H9 (cell line): Measurements from ENCODE around the gene SPTBN1. TPM values are rescaled to one million over a fixed set of nuclear protein-coding genes. Genes with fewer than 3 reads are reported as not detected.

Source experiments
- DNase-seq: peaks from one replicate; pipeline ENCODE4 v3.0.0-alpha.2; 2017
- H2AFZ ChIP-seq: one replicate; pipeline ENCODE4 v1.6.1; 2013; ENCODE audit warnings: mild to moderate bottlenecking, low read length, control low read depth, moderate library complexity
- H2AK5ac ChIP-seq: 2 replicates; pipeline ENCODE4 v1.6.1; 2013; ENCODE audit warnings: low read length, control low read depth, mixed read lengths; ENCODE audit not compliant: insufficient read length
- H2BK120ac ChIP-seq: one replicate; pipeline ENCODE4 v1.6.1; 2013; ENCODE audit warnings: low read depth, mild to moderate bottlenecking, low read length, control low read depth, inconsistent platforms; ENCODE audit not compliant: poor library complexity, severe bottlenecking
- H2BK12ac ChIP-seq: 2 replicates; pipeline ENCODE4 v1.6.1; 2013; ENCODE audit warnings: low read length, control low read depth, mixed read lengths, low read depth; ENCODE audit not compliant: insufficient read length
- H2BK15ac ChIP-seq: 2 replicates; pipeline ENCODE4 v1.6.1; 2013; ENCODE audit warnings: low read depth, low read length, control low read depth
- H2BK20ac ChIP-seq: one replicate; pipeline ENCODE4 v1.6.1; 2013; ENCODE audit warnings: low read depth, mild to moderate bottlenecking, low read length, control low read depth, inconsistent platforms; ENCODE audit not compliant: poor library complexity, severe bottlenecking
- H2BK5ac ChIP-seq: 2 replicates; pipeline ENCODE4 v1.6.1; 2013; ENCODE audit warnings: low read length, control low read depth, mixed read lengths; ENCODE audit not compliant: insufficient read length
- H3K14ac ChIP-seq: 2 replicates; pipeline ENCODE4 v1.6.1; 2013; ENCODE audit warnings: low read length, control low read depth; ENCODE audit not compliant: insufficient read depth
- H3K18ac ChIP-seq: 2 replicates; pipeline ENCODE4 v1.6.1; 2013; ENCODE audit warnings: low read depth, mild to moderate bottlenecking, mixed read lengths, low read length, control low read depth; ENCODE audit not compliant: insufficient read length
- H3K23ac ChIP-seq: 2 replicates; pipeline ENCODE4 v1.6.1; 2013; ENCODE audit warnings: low read length, control low read depth, mixed read lengths, low read depth; ENCODE audit not compliant: insufficient read length
- H3K23me2 ChIP-seq: 2 replicates; pipeline ENCODE4 v1.6.1; 2013; ENCODE audit warnings: low read depth, mild to moderate bottlenecking, mixed read lengths, low read length, control low read depth; ENCODE audit not compliant: insufficient read length, poor library complexity, severe bottlenecking
- H3K27ac ChIP-seq: 2 replicates; pipeline ENCODE4 v1.5.1; 2013; ENCODE audit warnings: low read length, control low read depth, mixed read lengths, low read depth; ENCODE audit not compliant: insufficient read length
- H3K27me3 ChIP-seq: 2 replicates; pipeline ENCODE4 v1.6.1; 2013; ENCODE audit warnings: low read length, control low read depth, inconsistent platforms; ENCODE audit not compliant: insufficient read depth
- H3K4ac ChIP-seq: 2 replicates; pipeline ENCODE4 v1.6.1; 2013; ENCODE audit warnings: low read depth, mild to moderate bottlenecking, control low read depth, inconsistent platforms, low read length, moderate library complexity
- H3K4me1 ChIP-seq: 2 replicates; pipeline ENCODE4 v1.6.1; 2013; ENCODE audit warnings: low read length, control low read depth, inconsistent platforms; ENCODE audit not compliant: insufficient read depth
- H3K4me2 ChIP-seq: 2 replicates; pipeline ENCODE4 v1.6.1; 2013; ENCODE audit warnings: low read length, control low read depth, mixed read lengths; ENCODE audit not compliant: insufficient read length, insufficient read depth
- H3K56ac ChIP-seq: 2 replicates; pipeline ENCODE4 v1.6.1; 2013; ENCODE audit warnings: low read depth, mild to moderate bottlenecking, mixed read lengths, low read length, control low read depth; ENCODE audit not compliant: insufficient read length
- H3K79me1 ChIP-seq: 2 replicates; pipeline ENCODE4 v1.6.1; 2013; ENCODE audit warnings: low read depth, mild to moderate bottlenecking, moderate library complexity, low read length, control low read depth, inconsistent platforms; ENCODE audit not compliant: insufficient read depth, poor library complexity, severe bottlenecking
- H3K79me2 ChIP-seq: 2 replicates; pipeline ENCODE4 v1.6.1; 2013; ENCODE audit warnings: low read length, control low read depth, inconsistent platforms; ENCODE audit not compliant: insufficient read depth
- H3K9ac ChIP-seq: 2 replicates; pipeline ENCODE4 v1.6.1; 2013; ENCODE audit warnings: low read length, control low read depth, mixed read lengths; ENCODE audit not compliant: insufficient read length; ENCODE audit errors: extremely low read depth
- H3K9me3 ChIP-seq: one replicate; pipeline ENCODE4 v1.6.1; 2013; ENCODE audit warnings: low read depth, low read length, inconsistent platforms; ENCODE audit not compliant: control insufficient read depth
- H3T11ph ChIP-seq: one replicate; pipeline ENCODE4 v1.6.1; 2013; ENCODE audit warnings: mild to moderate bottlenecking, low read length, control low read depth, inconsistent platforms
- H4K20me1 ChIP-seq: one replicate; pipeline ENCODE4 v1.6.1; 2013; ENCODE audit not compliant: control insufficient read depth, insufficient read length, insufficient read depth
- H4K5ac ChIP-seq: 2 replicates; pipeline ENCODE4 v1.6.1; 2013; ENCODE audit warnings: low read depth, mild to moderate bottlenecking, mixed read lengths, low read length, control low read depth; ENCODE audit not compliant: insufficient read length
- H4K8ac ChIP-seq: replicated peaks from 2 replicates; pipeline ENCODE4 v1.6.1; 2013; ENCODE audit warnings: low read length, control low read depth, mixed read lengths, low read depth; ENCODE audit not compliant: insufficient read length
- H4K91ac ChIP-seq: 2 replicates; pipeline ENCODE4 v1.6.1; 2013; ENCODE audit warnings: low read depth, mild to moderate bottlenecking, moderate library complexity, mixed read lengths, low read length, control low read depth; ENCODE audit not compliant: insufficient read length
- H3K27ac Mint-ChIP-seq, 3 experiments: 2 replicates in 2 of 3; 3 replicates in 1 of 3; pipeline ENCODE4 v1.8.0; 2020 to 2021; ENCODE audit warnings: mixed read lengths in 3 of 3, mild to moderate bottlenecking in 1 of 3, moderate library complexity in 1 of 3
- H3K27me3 Mint-ChIP-seq: 2 replicates; pipeline ENCODE4 v1.8.0; 2021; ENCODE audit warnings: low read depth, mild to moderate bottlenecking, moderate library complexity, mixed read lengths
- H3K36me3 Mint-ChIP-seq, 3 experiments: 2 replicates in 2 of 3; 3 replicates in 1 of 3; pipeline ENCODE4 v1.8.0; 2020 to 2021; ENCODE audit warnings: low read depth in 3 of 3, mixed read lengths in 3 of 3; ENCODE audit not compliant: insufficient read depth in 1 of 3
- H3K4me1 Mint-ChIP-seq, 2 experiments: 2 replicates each; pipeline ENCODE4 v1.8.0; 2020; ENCODE audit warnings: mixed read lengths in 2 of 2
- H3K4me3 Mint-ChIP-seq, 2 experiments: 2 replicates in 1 of 2; 3 replicates in 1 of 2; pipeline ENCODE4 v1.8.0; 2020 to 2021; ENCODE audit warnings: mild to moderate bottlenecking in 2 of 2, mixed read lengths in 2 of 2, moderate library complexity in 1 of 2
- H3K9me3 Mint-ChIP-seq, 2 experiments: 2 replicates in 1 of 2; 3 replicates in 1 of 2; pipeline ENCODE4 v1.8.0; 2020; ENCODE audit warnings: mild to moderate bottlenecking in 2 of 2, mixed read lengths in 2 of 2, moderate library complexity in 1 of 2
- CTCF ChIP-seq: fragments of 200-600 bp; sonication (generic); conservative IDR thresholded peaks from 3 replicates; pipeline ENCODE4 v1.8.0; 2021; ENCODE audit warnings: antibody characterized with exemption, mild to moderate bottlenecking
- WGBS: extraction: QIAGEN DNeasy Blood & Tissue Kit; methylation state at CpG from one replicate; pipeline ENCODE4 v1.1.7; 2013; ENCODE audit warnings: missing lambda C conversion rate, low lambda C conversion rate, mixed read lengths; ENCODE audit not compliant: insufficient read length; ENCODE audit errors: extremely low coverage; 5-methylcytosine and 5-hydroxymethylcytosine counted together
- total RNA-seq: library from RNA; stranded (reverse); gene quantifications from 2 replicates; pipeline ENCODE4 v1.2.1, GENCODE V29; 2021

Gene SPTBN1
- total RNA-seq, 1 experiment from 2014 or later = 164 TPM

DNA sequence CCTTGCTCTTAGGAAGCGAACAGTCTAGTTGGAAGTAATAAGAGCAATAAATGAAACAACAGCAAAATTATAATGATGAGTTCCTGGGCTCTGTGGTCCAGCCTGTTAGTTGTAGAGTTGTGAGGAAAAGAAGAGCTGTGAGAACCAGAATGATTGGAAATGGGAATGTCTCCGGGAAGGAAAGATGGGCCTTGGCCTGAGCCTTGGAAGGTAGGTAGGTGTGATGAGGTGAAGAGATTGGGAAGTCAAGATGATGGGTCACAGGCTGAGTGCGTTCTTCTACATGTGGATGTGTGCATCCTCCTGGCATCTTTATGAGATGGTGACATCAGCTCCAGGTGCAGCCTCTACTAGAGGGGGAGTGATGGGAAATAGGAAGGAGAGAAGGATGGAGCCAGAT, 152.1 kb downstream of the SPTBN1 start:
- H3K27ac Mint-ChIP-seq = no peak overlapping the region
- no peak for TF ChIP-seq CTCF
- peaks cover 1% of the 10 kb centered on the region for H4K20me1 ChIP-seq
- H3K4me2 ChIP-seq = no peak overlapping the region
- no peak overlapping the region for H3K14ac ChIP-seq
- no peak overlapping the region for H3K4ac ChIP-seq
- H3K79me2 ChIP-seq = peaks cover 29% of the 10 kb centered on the region
- no peak overlapping the region for H2BK20ac ChIP-seq
- peaks cover 2% of the 10 kb centered on the region for H3K23me2 ChIP-seq
- no peak overlapping the region for H3K4me3 Mint-ChIP-seq
- no peak for DNase-seq
- no peaks in the 10 kb centered on the region for H3K9me3 Mint-ChIP-seq
- H4K5ac ChIP-seq = no peak overlapping the region
- no peaks in the 10 kb centered on the region for H3K27me3 Mint-ChIP-seq
- no CpG with 5 or more reads among the region's 3 CpGs for WGBS
- no peaks in the 10 kb centered on the region for H3K27me3 ChIP-seq
- no peak overlapping the region for H2BK15ac ChIP-seq
- H3K9me3 ChIP-seq = no peaks in the 10 kb centered on the region
- peaks cover 12% of the 10 kb centered on the region; the same call in 1 of the 2 replicates for H3K4me1 ChIP-seq
- H3K4me1 Mint-ChIP-seq = peaks cover 68 to 70% of the 10 kb centered on the region in 2 experiments
- H4K8ac ChIP-seq = no peak overlapping the region
- H2AK5ac ChIP-seq = no peak overlapping the region
- H3K23ac ChIP-seq = no peak overlapping the region
- H3T11ph ChIP-seq = no peak overlapping the region
- H2AFZ ChIP-seq = no peak overlapping the region
- peaks cover 7 to 25% (median 9%) of the 10 kb centered on the region in 3 experiments for H3K36me3 Mint-ChIP-seq
- H2BK120ac ChIP-seq = no peak overlapping the region
- H3K56ac ChIP-seq = no peak overlapping the region
- H4K91ac ChIP-seq = no peak overlapping the region
- H3K79me1 ChIP-seq = peaks cover 6% of the 10 kb centered on the region
- no peak overlapping the region for H2BK12ac ChIP-seq
- no peak overlapping the region for H3K27ac ChIP-seq
- H3K18ac ChIP-seq = no peak overlapping the region
- no peak overlapping the region for H3K9ac ChIP-seq
- no peak overlapping the region for H2BK5ac ChIP-seq
